Measurements from ENCODE around the gene ZNF283. TPM values are rescaled to one million over a fixed set of nuclear protein-coding genes. Genes with fewer than 3 reads are reported as not detected.

ZNF283 gene
- total and polyA plus RNA-seq, 4 donors, result 1.6 to 34.2 (median 4.3) TPM

GRCh38 chr19:43880483-43880882 is 53.4 kb downstream of the ZNF283 start:
- WGBS, 2 donors, result 88 to 93% methylated on average over 5 of the region's 5 CpGs
- no peak overlapping the region for H3K9ac ChIP-seq (ENCODE audit: insufficient read depth in 1 of 2, low read length in 2 of 2)
- peaks cover 9 to 46% (median 22%) of the 10 kb centered on the region in 4 donors for H3K9me3 ChIP-seq (ENCODE audit: control insufficient read depth in 4 of 4, insufficient read depth in 3 of 4, low read length in 3 of 4)
- no peak overlapping the region for H3K27ac ChIP-seq (ENCODE audit: low read depth in 1 of 2, low read length in 1 of 2)
- TF ChIP-seq, protein P1, sequence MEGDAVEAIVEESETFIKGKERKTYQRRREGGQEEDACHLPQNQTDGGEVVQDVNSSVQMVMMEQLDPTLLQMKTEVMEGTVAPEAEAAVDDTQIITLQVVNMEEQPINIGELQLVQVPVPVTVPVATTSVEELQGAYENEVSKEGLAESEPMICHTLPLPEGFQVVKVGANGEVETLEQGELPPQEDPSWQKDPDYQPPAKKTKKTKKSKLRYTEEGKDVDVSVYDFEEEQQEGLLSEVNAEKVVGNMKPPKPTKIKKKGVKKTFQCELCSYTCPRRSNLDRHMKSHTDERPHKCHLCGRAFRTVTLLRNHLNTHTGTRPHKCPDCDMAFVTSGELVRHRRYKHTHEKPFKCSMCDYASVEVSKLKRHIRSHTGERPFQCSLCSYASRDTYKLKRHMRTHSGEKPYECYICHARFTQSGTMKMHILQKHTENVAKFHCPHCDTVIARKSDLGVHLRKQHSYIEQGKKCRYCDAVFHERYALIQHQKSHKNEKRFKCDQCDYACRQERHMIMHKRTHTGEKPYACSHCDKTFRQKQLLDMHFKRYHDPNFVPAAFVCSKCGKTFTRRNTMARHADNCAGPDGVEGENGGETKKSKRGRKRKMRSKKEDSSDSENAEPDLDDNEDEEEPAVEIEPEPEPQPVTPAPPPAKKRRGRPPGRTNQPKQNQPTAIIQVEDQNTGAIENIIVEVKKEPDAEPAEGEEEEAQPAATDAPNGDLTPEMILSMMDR (IDR thresholded peaks at IDR 0.05; ENCODE audit: control extremely low read depth, extremely low read depth), result no peak
- H3K4me1 ChIP-seq (ENCODE audit: control insufficient read depth in 5 of 5, insufficient read depth in 5 of 5, low read length in 5 of 5), result no peaks in the 10 kb centered on the region
- H3K36me3 ChIP-seq (ENCODE audit: control insufficient read depth in 4 of 4, insufficient read depth in 4 of 4, low read length in 4 of 4), result peaks cover 0 to 32% (median 8%) of the 10 kb centered on the region in 4 donors
- ATAC-seq (ENCODE audit: insufficient read depth, low FRiP score) (no peak), DNase-seq (no peak)
- H3K27me3 ChIP-seq (ENCODE audit: control insufficient read depth in 3 of 3, insufficient read depth in 3 of 3, low read length in 2 of 3), result no peaks in the 10 kb centered on the region
- no peak overlapping the region for H3K4me3 ChIP-seq

GRCh38 chr19:43883864-43884263 is 56.7 kb downstream of the ZNF283 start, which contains the start of gene ZNF404:
ZNF404 (minus strand) TSS chr19:43883964.
- Histone ChIP-seq H3K4me3 (no peak within 1 kb of the TSS), H3K27me3 (ENCODE audit: control insufficient read depth in 3 of 3, insufficient read depth in 3 of 3, low read length in 2 of 3) (no peaks in the 10 kb centered on the region), H3K4me1 (ENCODE audit: control insufficient read depth in 5 of 5, insufficient read depth in 5 of 5, low read length in 5 of 5) (no peaks in the 10 kb centered on the region), H3K9ac (ENCODE audit: insufficient read depth in 1 of 2, low read length in 2 of 2) (no peak within 1 kb of the TSS), H3K9me3 (ENCODE audit: control insufficient read depth in 4 of 4, insufficient read depth in 3 of 4, low read length in 3 of 4) (peaks cover 11 to 40% (median 17%) of the 10 kb centered on the region in 4 donors), H3K36me3 (ENCODE audit: control insufficient read depth in 4 of 4, insufficient read depth in 4 of 4, low read length in 4 of 4) (peaks cover 0 to 26% (median 6%) of the 10 kb centered on the region in 4 donors), H3K27ac (ENCODE audit: low read depth in 1 of 2, low read length in 1 of 2) (no peak within 1 kb of the TSS)
- TF ChIP-seq, protein P1 (IDR thresholded peaks at IDR 0.05; ENCODE audit: control extremely low read depth, extremely low read depth), result no peak
- DNase-seq, result no peak
- no peak for ATAC-seq (ENCODE audit: insufficient read depth, low FRiP score)
- 89 to 90% methylated on average over 2 of the region's 2 CpGs for WGBS, 2 donors

DNA sequence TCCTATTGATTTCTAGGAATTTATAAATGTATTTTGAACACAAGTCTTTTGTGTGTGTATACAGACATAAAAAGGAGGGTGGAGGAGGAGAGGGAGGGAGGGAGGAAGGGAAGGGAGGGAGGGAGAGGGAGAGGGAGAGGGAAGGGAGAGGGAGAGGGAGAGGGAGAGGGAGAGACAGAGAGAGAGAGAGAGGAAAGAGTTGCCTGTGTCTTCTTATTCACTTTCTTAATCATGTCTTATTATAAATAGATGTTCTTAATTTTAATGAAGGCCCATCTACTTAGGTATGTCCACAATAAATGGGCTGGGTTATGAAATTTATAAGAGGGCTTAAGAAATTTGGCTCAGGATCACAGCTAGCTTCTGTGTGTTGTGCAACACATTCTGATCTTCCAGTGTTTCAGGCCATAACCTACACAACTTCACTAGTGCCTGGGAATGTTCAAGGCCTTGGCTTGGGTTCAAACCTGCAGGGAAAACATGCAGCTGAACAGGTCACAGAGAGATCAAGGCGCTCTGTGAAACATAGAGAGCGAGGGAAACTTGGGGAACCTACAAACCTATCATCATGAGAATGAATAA is 68.7 kb downstream of the ZNF283 start:
- DNase-seq (no peak), ATAC-seq (ENCODE audit: insufficient read depth, low FRiP score) (no peak)
- H3K9ac ChIP-seq (ENCODE audit: insufficient read depth in 1 of 2, low read length in 2 of 2), result no peak overlapping the region
- H3K9me3 ChIP-seq (ENCODE audit: control insufficient read depth in 4 of 4, insufficient read depth in 3 of 4, low read length in 3 of 4), result peaks cover 0 to 16% (median 8%) of the 10 kb centered on the region in 4 donors
- peaks cover 0 to 22% (median 4%) of the 10 kb centered on the region in 4 donors for H3K36me3 ChIP-seq (ENCODE audit: control insufficient read depth in 4 of 4, insufficient read depth in 4 of 4, low read length in 4 of 4)
- no peak overlapping the region for H3K4me3 ChIP-seq
- H3K4me1 ChIP-seq (ENCODE audit: control insufficient read depth in 5 of 5, insufficient read depth in 5 of 5, low read length in 5 of 5), result peaks cover 0 to 2% (median 0%) of the 10 kb centered on the region in 5 donors
- H3K27ac ChIP-seq (ENCODE audit: low read depth in 1 of 2, low read length in 1 of 2), result no peak overlapping the region
- TF ChIP-seq, protein P1 (IDR thresholded peaks at IDR 0.05; ENCODE audit: control extremely low read depth, extremely low read depth), result no peak
- 95 to 97% methylated on average over 2 of the region's 2 CpGs for WGBS, 2 donors
- H3K27me3 ChIP-seq (ENCODE audit: control insufficient read depth in 3 of 3, insufficient read depth in 3 of 3, low read length in 2 of 3), result no peaks in the 10 kb centered on the region

Other genes with a start within 250 kb of the ZNF283 start
- gene IRGQ, start 231.2 kb upstream of the ZNF283 start, total RNA-seq, result 10 to 100 TPM; 23.7 to 28.3 TPM
- 1 to 10 TPM; 3.8 to 7.5 TPM for gene IRGQ, start 231.2 kb upstream of the ZNF283 start, polyA plus RNA-seq
- gene ZNF576, start 230.7 kb upstream of the ZNF283 start, total RNA-seq, result 10 to 100 TPM in 1 of 2 donors, 1 to 10 TPM in 1; 5.8 to 14.8 TPM
- gene ZNF576, start 230.7 kb upstream of the ZNF283 start, polyA plus RNA-seq, result 10 to 100 TPM in 1 of 2 donors, 1 to 10 TPM in 1; 9.8 to 17.2 TPM
- gene SRRM5, start 215.2 kb upstream of the ZNF283 start, total RNA-seq, result under 1 TPM in 1 of 2 donors, not detected in 1; 0.31 TPM
- gene SRRM5, start 215.2 kb upstream of the ZNF283 start, polyA plus RNA-seq, result under 1 TPM; 0.22 to 0.49 TPM
- gene ZNF428, start 207.7 kb upstream of the ZNF283 start, total RNA-seq, result 10 to 100 TPM; 42.6 to 49.9 TPM
- 10 to 100 TPM; 27.9 to 95.3 TPM for gene ZNF428, start 207.7 kb upstream of the ZNF283 start, polyA plus RNA-seq
- 10 to 100 TPM in 1 of 2 donors, 1 to 10 TPM in 1; 5.9 to 12.2 TPM for gene CADM4, start 187.5 kb upstream of the ZNF283 start, total RNA-seq
- gene CADM4, start 187.5 kb upstream of the ZNF283 start, polyA plus RNA-seq, result 1 to 10 TPM; 6.3 to 8.7 TPM
- gene PLAUR, start 157.2 kb upstream of the ZNF283 start, total RNA-seq, result 100 to 1,000 TPM in 1 of 2 donors, 10 to 100 TPM in 1; 65.6 to 107 TPM
- 100 to 1,000 TPM in 1 of 2 donors, 10 to 100 TPM in 1; 36.3 to 298 TPM for gene PLAUR, start 157.2 kb upstream of the ZNF283 start, polyA plus RNA-seq
- not detected for gene IRGC, start 111.2 kb upstream of the ZNF283 start, total RNA-seq
- gene IRGC, start 111.2 kb upstream of the ZNF283 start, polyA plus RNA-seq, result not detected
- 10 to 100 TPM; 23.5 to 55.9 TPM for gene SMG9, start 72.4 kb upstream of the ZNF283 start, total RNA-seq
- gene SMG9, start 72.4 kb upstream of the ZNF283 start, polyA plus RNA-seq, result 10 to 100 TPM; 29.0 to 30.2 TPM
- 10 to 100 TPM in 1 of 2 donors, 1 to 10 TPM in 1; 2.4 to 13.5 TPM for gene KCNN4, start 46.3 kb upstream of the ZNF283 start, total RNA-seq
- 10 to 100 TPM; 11.9 to 31.7 TPM for gene KCNN4, start 46.3 kb upstream of the ZNF283 start, polyA plus RNA-seq
- gene LYPD5, start 24.9 kb upstream of the ZNF283 start, total RNA-seq, result 1 to 10 TPM in 1 of 2 donors, under 1 TPM in 1; 0.51 to 8.1 TPM
- gene LYPD5, start 24.9 kb upstream of the ZNF283 start, polyA plus RNA-seq, result 1 to 10 TPM; 2.4 to 3.3 TPM
- gene ZNF404, start 56.6 kb downstream of the ZNF283 start, total RNA-seq, result 1 to 10 TPM; 1.1 to 2.8 TPM
- gene ZNF404, start 56.6 kb downstream of the ZNF283 start, polyA plus RNA-seq, result 1 to 10 TPM in 1 of 2 donors, under 1 TPM in 1; 0.80 to 2.9 TPM
- 10 to 100 TPM in 1 of 2 donors, 1 to 10 TPM in 1; 9.9 to 20.6 TPM for gene ZNF45, start 108.0 kb downstream of the ZNF283 start, total RNA-seq
- gene ZNF45, start 108.0 kb downstream of the ZNF283 start, polyA plus RNA-seq, result 1 to 10 TPM; 2.8 to 6.2 TPM
- gene ZNF221, start 123.9 kb downstream of the ZNF283 start, total RNA-seq, result 10 to 100 TPM in 1 of 2 donors, 1 to 10 TPM in 1; 2.6 to 13.1 TPM
- gene ZNF221, start 123.9 kb downstream of the ZNF283 start, polyA plus RNA-seq, result under 1 TPM; 0.71 to 0.81 TPM
- gene ZNF155, start 156.9 kb downstream of the ZNF283 start, total RNA-seq, result 1 to 10 TPM; 4.7 to 7.8 TPM
- gene ZNF155, start 156.9 kb downstream of the ZNF283 start, polyA plus RNA-seq, result 1 to 10 TPM; 4.4 to 4.7 TPM
- gene ZNF230, start 175.6 kb downstream of the ZNF283 start, total RNA-seq, result 1 to 10 TPM; 4.2 to 7.3 TPM
- gene ZNF230, start 175.6 kb downstream of the ZNF283 start, polyA plus RNA-seq, result 1 to 10 TPM; 1.7 to 5.6 TPM
- 1 to 10 TPM; 3.4 to 5.9 TPM for gene ZNF222, start 198.1 kb downstream of the ZNF283 start, total RNA-seq
- 1 to 10 TPM; 2.5 to 4.6 TPM for gene ZNF222, start 198.1 kb downstream of the ZNF283 start, polyA plus RNA-seq
- gene ZNF223, start 224.7 kb downstream of the ZNF283 start, total RNA-seq, result 1 to 10 TPM; 5.6 to 9.6 TPM
- gene ZNF223, start 224.7 kb downstream of the ZNF283 start, polyA plus RNA-seq, result 1 to 10 TPM; 2.8 to 3.9 TPM
- gene ZNF284, start 244.8 kb downstream of the ZNF283 start, total RNA-seq, result 1 to 10 TPM; 2.1 to 4.1 TPM
- 1 to 10 TPM in 1 of 2 donors, under 1 TPM in 1; 0.62 to 1.0 TPM for gene ZNF284, start 244.8 kb downstream of the ZNF283 start, polyA plus RNA-seq

Measured in lung (tissue), 12 donors.